Adipose tissue (tissue), 3 donors: ENCODE results near the gene ZSWIM7. TPM values are rescaled to one million over a fixed set of nuclear protein-coding genes. Genes with fewer than 3 reads are reported as not detected.

Source experiments
- H3K27ac ChIP-seq: one replicate; pipeline ENCODE4 v1.5.1; 2013; ENCODE audit warnings: low read depth, low read length
- whole genome bisulfite sequencing, 3 donors: extraction: QIAGEN DNeasy Blood & Tissue Kit; methylation state at CpG; one replicate each; pipeline ENCODE4 v1.1.7; 2013; 5-methylcytosine and 5-hydroxymethylcytosine counted together
- polyA plus RNA-seq, 3 donors: library from polyadenylated mRNA; stranded (reverse); fragments of 200-250 nt; gene quantifications; one replicate each; pipeline ENCODE4 v1.2.3, GENCODE V29; 2013
- donor health status: healthy with polysubstance abuse.
- donor health status: Bipolar disorder and iron deficiency.
- donor health status: healthy.

Gene ZSWIM7
- polyA plus RNA-seq, 3 donors: 23.3 to 53.8 (median 30.3) TPM

DNA sequence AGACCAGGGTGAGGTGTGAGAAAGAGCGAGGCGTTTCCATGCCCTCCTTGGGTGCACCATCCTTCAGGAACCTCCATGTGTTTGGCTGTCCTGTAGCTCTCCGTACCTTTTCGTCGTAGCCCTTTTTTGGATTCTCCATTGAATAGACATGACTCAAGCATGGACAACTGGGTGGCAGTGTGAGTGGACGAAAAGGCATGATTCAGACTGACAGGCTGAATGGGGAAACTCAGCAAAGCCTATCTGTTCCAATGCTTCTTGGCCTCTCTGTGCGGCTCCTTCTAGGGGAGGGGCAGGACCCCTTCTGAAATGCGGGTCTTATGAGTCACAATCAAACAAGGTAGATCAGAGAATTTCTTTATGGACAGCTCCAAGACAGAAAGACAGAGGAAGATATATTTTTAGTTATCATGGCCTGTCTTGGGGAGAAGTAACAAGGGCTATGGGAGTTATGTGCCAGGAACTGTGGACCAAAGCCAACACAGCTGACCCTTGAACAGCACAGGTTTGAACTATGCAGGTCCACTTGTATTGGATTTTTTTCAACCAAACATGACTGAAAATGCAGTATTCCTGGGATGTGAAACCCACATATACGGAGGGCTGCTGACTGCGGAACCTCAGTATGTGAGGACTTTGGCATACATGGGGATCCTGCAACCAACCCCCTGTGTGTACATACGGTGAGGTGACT is 31.7 kb downstream of the ZSWIM7 start:
- 89 to 94% (median 91%) methylated on average over 11 of the region's 11 CpGs for WGBS, 3 donors
- no peak overlapping the region for H3K27ac ChIP-seq

DNA sequence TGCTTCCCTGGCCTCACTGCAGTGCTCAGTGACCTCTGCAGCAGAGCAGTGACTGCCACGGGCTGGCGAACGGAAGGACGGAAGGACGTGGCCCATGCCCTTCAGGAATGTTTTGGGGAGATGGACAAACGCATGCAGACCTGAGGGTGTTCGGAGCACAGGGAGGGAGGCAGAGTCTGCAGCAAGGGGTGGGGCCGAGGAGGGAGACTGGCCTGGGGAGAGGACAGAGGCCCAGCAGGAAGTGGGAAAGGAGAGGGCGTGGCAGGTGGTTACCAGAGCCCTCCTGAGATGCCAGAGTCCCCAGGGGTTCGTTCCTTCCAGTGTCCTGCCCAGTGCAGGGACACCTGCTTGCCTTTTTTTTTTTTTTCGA is 32.6 kb downstream of the ZSWIM7 start:
- WGBS, 3 donors: 42 to 66% (median 60%) methylated on average over 11 of the region's 11 CpGs

DNA sequence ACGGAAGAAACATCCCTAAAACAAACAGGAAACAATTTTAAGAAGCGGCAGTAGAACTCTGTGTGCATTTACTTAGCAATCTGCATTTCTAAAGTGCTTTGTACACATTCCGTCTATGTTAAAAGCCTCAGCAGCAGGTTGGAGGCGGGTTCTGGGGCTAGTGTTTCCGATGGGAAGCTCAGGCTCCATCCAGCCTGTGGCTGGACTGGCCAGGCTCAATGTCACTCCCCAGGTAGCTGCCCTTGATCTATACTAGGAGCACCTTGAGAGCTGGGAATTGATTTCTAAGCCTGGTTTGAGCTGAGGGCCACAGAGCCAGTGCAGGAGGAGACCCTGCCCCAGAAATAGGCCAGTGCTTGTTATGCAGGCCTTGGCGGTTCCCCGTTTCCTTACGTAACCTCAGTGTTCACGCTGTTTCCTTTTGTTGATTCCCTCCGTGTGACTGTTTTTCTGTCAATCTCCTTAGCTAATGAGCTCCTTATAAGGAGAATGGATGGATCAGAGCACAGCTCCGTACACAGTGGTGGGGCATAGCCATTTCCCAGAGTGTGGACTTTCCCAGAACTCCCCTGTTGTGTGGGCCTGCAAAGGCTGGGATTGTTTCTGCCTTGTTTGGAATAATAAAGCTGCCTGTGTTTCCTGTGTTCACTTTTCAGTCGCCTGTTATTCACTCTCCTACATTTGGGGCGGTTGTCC is 33.2 kb downstream of the ZSWIM7 start:
- no peak overlapping the region for H3K27ac ChIP-seq

More for the DNA sequence above, 32.6 kb downstream of the ZSWIM7 start:
- no peak overlapping the region for H3K27ac ChIP-seq

DNA sequence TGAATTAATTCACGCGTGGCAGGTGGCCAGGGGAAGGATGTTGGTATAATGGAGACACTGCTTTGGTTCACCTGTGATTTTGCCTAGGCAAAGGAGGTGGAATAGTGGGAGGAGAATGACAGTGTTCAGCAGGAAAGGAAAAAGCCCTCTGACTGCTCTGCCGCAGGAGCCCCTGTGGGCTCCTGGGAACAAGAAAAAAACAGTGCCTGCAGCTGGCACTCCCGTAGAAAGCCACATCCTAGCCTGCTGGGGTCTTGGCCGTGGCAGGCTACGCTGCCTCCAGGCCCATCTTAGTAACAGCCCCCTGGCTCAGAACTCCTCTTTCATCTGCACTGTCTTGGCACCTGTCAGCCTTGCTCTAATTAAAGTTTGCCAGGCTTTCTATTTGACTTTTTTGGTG is 34.0 kb downstream of the ZSWIM7 start:
- WGBS, 3 donors: 55 to 79% (median 63%) methylated on average over 6 of the region's 6 CpGs
- no peak overlapping the region for H3K27ac ChIP-seq

More for the DNA sequence above, 33.2 kb downstream of the ZSWIM7 start:
- WGBS, 3 donors: 28 to 48% (median 48%) methylated on average over 13 of the region's 13 CpGs

DNA sequence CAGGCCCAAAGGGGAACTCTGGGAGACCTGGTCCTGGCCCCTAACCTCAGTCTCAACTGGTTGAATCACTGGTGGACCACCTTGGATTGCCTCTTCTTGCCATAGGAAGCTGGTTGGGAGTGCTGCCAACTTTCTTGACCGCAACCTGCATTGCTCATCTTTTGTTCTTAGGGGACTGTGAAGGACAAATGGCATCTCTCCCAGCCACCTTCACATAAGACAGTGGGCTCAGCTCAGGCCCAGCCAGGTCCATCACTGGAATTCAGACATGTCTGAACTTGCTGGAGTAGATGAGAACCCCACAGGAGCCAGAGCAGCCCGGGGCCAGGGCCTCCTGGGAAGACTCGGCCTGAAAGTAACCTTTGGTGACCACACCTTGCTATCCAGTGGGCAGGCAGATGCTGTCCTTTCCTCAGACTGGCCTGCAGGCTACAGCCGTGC is 35.8 kb downstream of the ZSWIM7 start:
- H3K27ac ChIP-seq: no peak overlapping the region
- WGBS, 3 donors: 82 to 87% (median 83%) methylated on average over 4 of the region's 4 CpGs

DNA sequence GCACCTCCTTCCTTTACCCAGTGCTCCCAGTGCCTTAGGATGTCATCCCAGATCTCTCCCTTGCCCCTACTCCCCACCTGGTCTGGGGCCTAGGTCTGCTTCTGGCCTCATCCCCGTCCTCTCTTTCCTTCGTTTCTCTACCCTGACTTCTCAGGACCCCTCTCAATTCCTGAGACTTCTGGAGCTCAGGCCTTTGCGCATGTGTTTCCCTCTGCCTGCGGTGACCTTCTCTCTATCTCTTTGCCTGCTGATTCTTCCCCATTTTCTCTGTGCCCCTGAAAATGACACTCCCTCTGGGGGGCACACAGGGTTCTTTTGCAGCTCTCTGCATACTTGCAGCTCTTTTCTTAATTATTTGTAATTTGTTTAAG is 41.0 kb downstream of the ZSWIM7 start:
- 66 to 97% (median 68%) methylated on average over 4 of the region's 4 CpGs for WGBS, 3 donors

DNA sequence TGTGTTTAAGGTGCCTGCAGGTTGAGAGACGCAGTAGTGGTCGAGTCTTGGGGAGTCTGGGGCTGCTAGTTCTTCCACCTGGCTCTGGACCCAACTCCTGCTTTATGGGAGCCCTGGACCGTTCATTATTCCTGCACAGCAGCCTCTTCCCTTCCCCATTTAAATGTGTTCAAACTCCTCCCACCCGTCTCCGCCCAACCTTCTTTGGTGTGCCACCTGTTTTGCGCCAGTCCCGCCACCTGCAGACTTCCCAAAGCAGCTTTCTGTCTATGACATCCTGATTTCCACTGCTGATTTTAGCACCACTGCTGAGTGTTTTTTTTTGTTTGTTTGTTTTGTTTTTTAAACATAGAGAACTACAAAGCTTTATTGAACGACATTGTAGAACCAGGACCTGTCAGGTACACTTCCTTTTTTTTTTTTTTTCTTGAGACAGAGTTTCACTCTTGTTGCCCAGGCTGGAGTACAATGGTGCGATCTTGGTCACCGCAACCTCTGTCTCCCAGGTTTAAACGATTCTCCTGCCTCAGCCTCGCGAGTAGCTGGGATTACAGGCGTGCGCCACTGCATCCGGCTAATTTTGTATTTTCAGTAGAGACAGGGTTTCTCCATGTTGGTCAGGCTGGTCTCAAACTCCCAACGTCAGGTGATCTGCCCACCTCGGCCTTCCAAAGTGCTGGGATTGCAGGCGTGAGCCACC is 41.7 kb downstream of the ZSWIM7 start:
- WGBS, 3 donors: 85 to 95% (median 90%) methylated on average over 17 to 19 of the region's 19 CpGs
- H3K27ac ChIP-seq: no peak overlapping the region

More for the DNA sequence above, 41.0 kb downstream of the ZSWIM7 start:
- H3K27ac ChIP-seq: no peak overlapping the region

DNA sequence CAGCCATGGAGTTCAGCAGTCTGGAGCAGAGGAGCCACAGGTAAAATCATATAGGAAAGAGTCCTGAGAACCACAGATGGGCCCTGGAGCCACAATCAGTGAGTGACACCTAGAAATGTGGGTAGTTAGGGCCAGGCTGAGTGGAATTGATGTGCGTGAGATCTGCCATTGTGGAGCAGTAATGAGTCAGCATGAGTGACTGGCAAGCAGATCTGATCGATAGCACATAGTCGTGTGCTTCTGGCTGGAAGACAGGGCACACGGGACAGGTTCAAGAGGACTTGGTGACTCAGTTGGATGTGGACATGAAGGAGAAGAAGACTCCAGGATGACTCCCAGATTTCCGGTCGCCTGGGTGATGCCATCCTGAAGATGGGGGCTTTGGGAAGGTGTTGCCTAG is 42.3 kb downstream of the ZSWIM7 start:
- H3K27ac ChIP-seq: no peak overlapping the region
- WGBS, 3 donors: 88 to 92% (median 91%) methylated on average over 6 of the region's 6 CpGs

DNA sequence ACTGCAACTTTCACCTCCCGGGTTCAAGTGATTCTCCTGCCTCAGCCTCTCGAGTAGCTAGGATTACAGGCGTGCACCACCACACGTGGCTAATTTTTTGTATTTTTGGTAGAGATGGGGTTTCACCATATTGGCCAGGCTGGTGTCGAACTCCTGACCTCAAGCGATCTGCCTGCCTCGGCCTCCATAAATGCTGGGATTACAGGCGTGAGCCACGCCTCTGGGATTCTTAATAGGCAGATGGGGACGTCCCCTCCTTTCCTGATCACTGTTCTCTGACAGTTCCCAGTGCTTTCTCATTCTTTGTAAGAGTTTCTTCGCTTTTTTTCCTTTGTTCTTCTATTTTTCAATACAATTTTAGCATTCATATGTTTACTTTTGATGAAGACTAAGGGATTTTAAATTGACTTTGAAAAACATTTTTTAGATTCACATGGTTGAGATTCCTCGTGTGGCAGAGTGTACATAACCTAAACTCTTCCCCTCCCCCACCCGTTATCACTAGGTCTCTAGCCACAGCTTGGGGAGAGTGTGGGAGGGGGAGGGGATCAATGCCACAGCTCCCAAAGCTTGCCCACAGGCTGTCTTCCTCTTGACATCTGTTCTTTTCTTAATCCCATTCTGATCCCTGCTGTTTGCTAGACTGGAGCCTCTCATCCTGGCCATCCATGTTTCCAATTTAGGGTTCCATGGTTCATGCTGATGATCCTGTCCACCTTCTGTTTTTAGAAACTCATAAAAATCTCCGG is 43.5 kb downstream of the ZSWIM7 start:
- H3K27ac ChIP-seq: no peak overlapping the region
- 79 to 85% (median 80%) methylated on average over 14 of the region's 14 CpGs for WGBS, 3 donors

DNA sequence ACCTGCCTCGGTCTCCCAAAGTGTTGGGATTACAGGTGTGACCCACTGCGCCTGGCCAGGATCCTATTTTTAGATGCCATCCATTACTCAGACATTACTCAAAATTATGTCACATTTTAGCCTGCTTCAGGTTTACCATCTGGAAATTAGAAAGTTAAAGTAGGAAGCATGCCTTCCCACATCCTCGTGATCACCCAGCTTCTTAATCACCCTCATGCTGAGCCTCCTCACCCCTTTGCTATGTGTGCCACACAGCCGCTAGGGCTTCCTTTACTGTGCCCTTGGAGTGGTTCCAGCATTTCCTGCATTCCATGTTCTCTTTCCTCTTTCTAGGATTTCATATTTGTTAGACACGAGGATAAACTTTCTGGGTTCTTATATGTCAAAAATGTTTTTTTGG is 45.3 kb downstream of the ZSWIM7 start:
- 53 to 69% (median 54%) methylated on average over 5 of the region's 5 CpGs for WGBS, 3 donors
- H3K27ac ChIP-seq: no peak overlapping the region

DNA sequence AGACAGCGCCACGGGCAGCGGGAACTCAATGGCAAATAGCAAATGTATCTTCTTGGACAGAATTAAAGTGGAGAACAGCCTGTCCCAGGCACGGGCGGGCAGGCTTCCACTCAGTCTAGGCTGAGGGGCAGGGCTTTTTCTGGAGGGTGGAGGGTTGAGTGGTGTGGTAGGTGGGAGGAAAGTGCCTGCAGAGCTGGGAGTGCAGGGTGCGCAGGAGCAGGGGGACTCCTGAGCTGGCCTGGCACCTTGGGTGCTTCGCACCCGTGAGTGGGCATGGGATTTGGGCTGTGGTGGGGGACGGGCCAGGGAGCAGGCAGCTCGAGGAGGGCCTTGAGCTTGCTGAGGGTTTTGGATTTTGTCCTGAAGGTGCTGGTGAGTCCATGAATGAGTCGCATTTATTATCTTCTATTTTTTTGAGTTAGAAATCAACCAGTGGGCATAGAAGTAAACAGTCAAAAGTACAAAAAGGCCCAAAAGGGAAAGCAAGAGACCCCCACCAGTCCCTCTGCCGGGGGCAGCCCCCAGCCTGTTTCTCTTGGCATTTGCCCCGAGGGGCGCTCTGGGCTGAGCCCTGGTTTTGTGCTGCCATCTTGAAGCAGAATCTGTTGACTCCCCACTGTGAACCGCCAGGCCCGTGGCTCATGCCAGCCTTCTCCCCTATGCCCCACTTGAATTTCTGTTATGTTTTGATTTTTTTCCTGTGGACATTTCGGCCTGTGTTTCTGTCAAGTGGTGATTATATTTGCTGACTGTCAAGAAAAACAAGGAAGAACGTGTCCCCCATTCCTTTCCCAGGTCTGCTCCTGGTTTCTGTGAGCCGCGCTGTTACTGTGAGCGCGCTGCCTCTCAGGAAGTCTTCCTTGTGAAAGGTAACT is 46.4 kb downstream of the ZSWIM7 start:
- H3K27ac ChIP-seq: no peak overlapping the region
- WGBS, 3 donors: 77 to 81% (median 78%) methylated on average over 22 of the region's 22 CpGs

DNA sequence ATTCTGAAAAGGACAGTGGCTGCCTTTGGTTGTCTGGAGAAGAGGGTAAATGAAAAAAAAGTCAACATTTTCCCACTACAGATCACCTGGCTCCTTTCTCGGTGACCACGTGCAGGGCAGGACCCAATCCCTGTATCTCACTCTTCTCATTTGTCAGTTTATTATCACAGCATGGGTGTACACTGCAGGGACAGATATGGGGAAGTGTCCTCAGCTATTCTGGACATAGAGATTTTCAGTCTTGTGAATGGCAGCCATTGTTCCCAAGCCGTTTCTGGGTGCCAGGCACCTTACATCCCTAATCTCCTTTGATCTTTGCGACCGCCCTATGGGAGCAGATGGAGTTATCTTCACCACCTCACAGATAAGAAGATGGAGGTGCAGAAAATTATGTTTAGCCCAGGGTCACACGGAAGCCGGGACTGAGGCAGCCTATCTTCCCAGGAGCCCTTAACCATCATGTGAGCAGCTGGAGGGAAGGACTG is 47.4 kb downstream of the ZSWIM7 start:
- WGBS, 3 donors: 64 to 88% (median 83%) methylated on average over 7 of the region's 7 CpGs
- no peak overlapping the region for H3K27ac ChIP-seq

DNA sequence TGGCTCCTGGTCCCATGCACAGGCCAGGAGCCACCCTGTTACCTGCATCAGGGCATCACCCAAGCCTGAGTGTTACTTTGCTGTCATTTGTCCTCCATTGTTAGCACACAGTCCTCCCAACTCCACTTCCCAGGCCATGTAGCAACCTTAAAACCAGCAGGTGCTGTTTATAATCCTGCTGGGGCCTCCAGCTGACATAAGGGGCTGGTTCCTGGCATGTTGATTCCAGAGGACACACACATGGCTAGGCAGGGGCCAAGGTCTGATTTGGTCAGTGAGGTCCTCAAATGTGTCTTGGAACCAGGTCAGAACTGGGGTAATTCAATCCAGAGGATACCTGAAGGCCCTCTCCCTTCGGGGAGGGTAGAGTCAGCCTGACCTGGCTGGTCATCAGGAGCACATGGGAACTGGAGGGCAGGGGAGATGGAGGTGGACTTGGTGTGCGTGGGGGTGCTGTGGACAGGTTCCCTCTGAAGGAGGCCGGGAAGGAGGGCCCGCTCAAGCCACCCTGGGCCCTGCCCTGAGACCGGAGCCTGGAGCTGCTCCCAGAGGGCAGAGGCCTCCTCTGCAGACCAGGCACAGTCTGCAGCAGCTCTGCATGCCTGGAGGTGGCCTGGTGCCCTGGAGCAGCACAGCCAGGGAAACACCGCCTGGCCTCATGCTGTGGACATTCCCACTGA is 48.0 kb downstream of the ZSWIM7 start:
- no peak overlapping the region for H3K27ac ChIP-seq
- 94 to 98% (median 95%) methylated on average over 6 of the region's 6 CpGs for WGBS, 3 donors

DNA sequence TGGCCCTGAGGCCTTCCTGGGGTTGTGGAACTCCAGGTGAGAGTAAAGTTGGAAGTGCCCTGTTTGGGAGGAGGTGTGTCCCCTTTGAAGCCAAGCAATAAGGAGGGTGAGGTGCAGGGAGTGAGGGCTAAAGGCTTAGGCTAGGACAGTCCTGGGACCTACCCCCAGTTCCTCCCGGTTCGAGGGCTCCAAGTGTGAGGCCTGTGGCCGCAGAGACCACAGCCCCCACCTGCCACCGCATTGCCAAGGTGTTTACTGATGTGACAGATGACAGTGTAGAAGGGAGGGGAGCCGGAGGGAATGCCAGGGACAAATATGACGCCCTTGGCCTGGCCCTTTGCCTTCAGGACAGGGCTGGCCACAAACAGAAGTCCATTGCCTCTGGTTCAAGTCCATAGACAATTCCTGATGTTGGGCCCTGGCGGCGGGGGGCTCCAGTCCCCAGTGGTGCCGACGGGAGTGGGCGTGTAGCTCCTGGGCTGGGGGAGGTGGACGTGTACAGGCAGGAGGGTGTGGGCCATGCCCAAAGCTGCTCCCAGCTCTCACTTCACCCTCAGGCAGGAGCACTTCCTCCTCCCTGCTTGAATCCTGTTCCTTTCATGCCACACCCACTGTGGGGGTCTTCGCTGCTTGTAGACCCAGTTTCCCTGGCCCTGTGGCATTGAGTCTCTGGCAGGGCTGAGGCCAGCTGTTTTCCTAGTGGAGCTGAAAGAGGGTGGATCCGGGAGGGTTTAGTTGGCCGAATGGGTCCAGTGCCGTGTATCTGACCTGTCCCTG is 51.3 kb downstream of the ZSWIM7 start:
- WGBS, 3 donors: 87 to 94% (median 90%) methylated on average over 11 to 16 of the region's 16 CpGs
- H3K27ac ChIP-seq: no peak overlapping the region

DNA sequence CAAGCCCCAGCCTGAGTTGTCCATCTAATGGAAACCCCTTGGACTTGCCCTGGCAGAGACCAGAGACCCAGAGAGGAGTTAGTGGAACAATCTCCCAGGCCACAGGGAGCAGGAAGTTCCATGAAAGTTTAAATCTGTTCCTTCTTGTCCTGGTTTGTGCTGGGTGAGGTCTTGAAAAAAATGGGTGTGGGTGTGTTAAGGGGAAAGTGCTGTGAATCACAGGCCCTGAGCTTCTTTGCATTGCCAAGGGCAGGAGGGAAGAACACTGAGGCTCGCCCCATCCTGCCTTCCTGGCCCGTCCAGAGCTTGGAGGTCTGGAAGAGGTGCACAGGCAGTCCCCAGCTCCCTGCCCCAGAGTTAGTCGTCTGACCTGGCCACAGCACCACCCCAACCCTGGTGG is 52.2 kb downstream of the ZSWIM7 start:
- no peak overlapping the region for H3K27ac ChIP-seq

DNA sequence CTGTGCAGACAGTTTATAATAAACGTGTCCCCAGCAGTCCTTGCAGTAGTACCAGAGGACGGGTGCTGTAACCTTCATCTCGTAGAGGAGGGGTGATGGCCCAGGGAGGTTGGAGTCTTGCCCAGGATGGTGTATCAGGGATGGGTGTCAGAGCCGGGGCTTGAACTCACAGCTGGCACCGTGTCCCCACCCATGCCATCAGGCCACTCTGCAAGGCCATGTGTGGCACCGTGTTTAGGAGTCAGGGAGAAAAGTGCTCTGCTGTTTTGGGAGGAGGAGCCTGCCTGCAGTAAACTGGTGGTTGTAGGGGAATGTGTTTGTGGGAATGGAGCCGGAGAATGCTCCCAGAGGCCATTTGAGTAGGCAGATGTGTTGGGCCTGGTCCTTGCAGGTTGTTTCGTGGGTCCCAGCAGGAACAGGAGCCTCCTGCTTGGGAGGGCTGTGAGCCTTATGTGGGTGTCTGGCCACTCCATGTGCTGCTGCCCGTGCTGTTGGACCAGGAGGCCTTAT is 52.8 kb downstream of the ZSWIM7 start:
- H3K27ac ChIP-seq: no peak overlapping the region
- WGBS, 3 donors: 73 to 77% (median 75%) methylated on average over 9 of the region's 9 CpGs

More for the DNA sequence above, 52.2 kb downstream of the ZSWIM7 start:
- WGBS, 3 donors: 77 to 95% (median 84%) methylated on average over 3 of the region's 3 CpGs
